ENCODE measurements around the gene HERC3. TPM values are rescaled to one million over a fixed set of nuclear protein-coding genes. Genes with fewer than 3 reads are reported as not detected.

The HERC3 gene
- total and polyA plus RNA-seq, 4 donors = 5.5 to 46.2 (median 21.7) TPM

- no peak for DNase-seq
- H3K27me3 ChIP-seq (ENCODE audit: control insufficient read depth in 1 of 2, insufficient read depth in 2 of 2, low read length in 1 of 2) = no peaks in the 10 kb centered on the region
- H3K4me3 ChIP-seq (ENCODE audit: low read length in 2 of 2) = no peak overlapping the region
- no peak overlapping the region for H3K27ac ChIP-seq (ENCODE audit: low read depth in 1 of 2, low read length in 2 of 2)
- intact Hi-C loops (cut with DNase I) = no loop called here
- H3K9me3 ChIP-seq (ENCODE audit: control insufficient read depth, low read length) = no peaks in the 10 kb centered on the region
- no peak for ATAC-seq (ENCODE audit: low FRiP score)
- peaks cover 0 to 8% of the 10 kb centered on the region in 2 donors for H3K4me1 ChIP-seq (ENCODE audit: control insufficient read depth in 1 of 2, insufficient read depth in 2 of 2, low read length in 2 of 2)
- peaks cover 0 to 5% of the 10 kb centered on the region in 2 donors for H3K36me3 ChIP-seq (ENCODE audit: control insufficient read depth in 1 of 2, insufficient read depth in 2 of 2, low read length in 1 of 2)
- WGBS, 2 donors = 81 to 87% methylated on average over 5 of the region's 5 CpGs
These were observed 140.6 kb downstream of the HERC3 start for GRCh38 chr4:88732714-88733368.

- no peak for DNase-seq
- Histone ChIP-seq H3K27me3 (ENCODE audit: control insufficient read depth in 1 of 2, insufficient read depth in 2 of 2, low read length in 1 of 2) (no peaks in the 10 kb centered on the region), H3K4me3 (ENCODE audit: low read length in 2 of 2) (no peak overlapping the region), H3K4me1 (ENCODE audit: control insufficient read depth in 1 of 2, insufficient read depth in 2 of 2, low read length in 2 of 2) (peaks cover 0 to 8% of the 10 kb centered on the region in 2 donors), H3K27ac (ENCODE audit: low read depth in 1 of 2, low read length in 2 of 2) (peak overlapping the region in 1 of 2 donors; percentile 46), H3K36me3 (ENCODE audit: control insufficient read depth in 1 of 2, insufficient read depth in 2 of 2, low read length in 1 of 2) (peaks cover 0 to 4% of the 10 kb centered on the region in 2 donors), H3K9me3 (ENCODE audit: control insufficient read depth, low read length) (no peaks in the 10 kb centered on the region)
- intact Hi-C loops (cut with DNase I) = no loop called here
- ATAC-seq (ENCODE audit: low FRiP score) = no peak
- WGBS, 2 donors = 20 to 40% methylated on average over 3 of the region's 3 CpGs
These were observed 142.2 kb downstream of the HERC3 start for GRCh38 chr4:88734403-88734949.

GRCh38 chr4:88735564-88735963 lies 143.3 kb downstream of the HERC3 start:
- H3K9me3 ChIP-seq (ENCODE audit: control insufficient read depth, low read length) = no peaks in the 10 kb centered on the region
- intact Hi-C loops (cut with DNase I) = no loop called here
- H3K4me1 ChIP-seq (ENCODE audit: control insufficient read depth in 1 of 2, insufficient read depth in 2 of 2, low read length in 2 of 2) = peaks cover 0 to 8% of the 10 kb centered on the region in 2 donors
- no peak for DNase-seq
- H3K27me3 ChIP-seq (ENCODE audit: control insufficient read depth in 1 of 2, insufficient read depth in 2 of 2, low read length in 1 of 2) = no peaks in the 10 kb centered on the region
- 4 to 5% methylated on average over 1 of the region's 1 CpG for WGBS, 2 donors
- ATAC-seq (ENCODE audit: low FRiP score) = peak; percentile 49
- no peak overlapping the region for H3K27ac ChIP-seq (ENCODE audit: low read depth in 1 of 2, low read length in 2 of 2)
- no peak overlapping the region for H3K4me3 ChIP-seq (ENCODE audit: low read length in 2 of 2)
- H3K36me3 ChIP-seq (ENCODE audit: control insufficient read depth in 1 of 2, insufficient read depth in 2 of 2, low read length in 1 of 2) = peaks cover 0 to 3% of the 10 kb centered on the region in 2 donors

GRCh38 chr4:88736264-88736663 lies 144.0 kb downstream of the HERC3 start:
- ATAC-seq (ENCODE audit: low FRiP score) (no peak), DNase-seq (no peak)
- Histone ChIP-seq H3K4me1 (ENCODE audit: control insufficient read depth in 1 of 2, insufficient read depth in 2 of 2, low read length in 2 of 2) (peaks cover 0 to 8% of the 10 kb centered on the region in 2 donors), H3K27ac (ENCODE audit: low read depth in 1 of 2, low read length in 2 of 2) (peak overlapping the region; percentile 48 to 77), H3K9me3 (ENCODE audit: control insufficient read depth, low read length) (no peaks in the 10 kb centered on the region), H3K36me3 (ENCODE audit: control insufficient read depth in 1 of 2, insufficient read depth in 2 of 2, low read length in 1 of 2) (no peaks in the 10 kb centered on the region), H3K4me3 (ENCODE audit: low read length in 2 of 2) (no peak overlapping the region), H3K27me3 (ENCODE audit: control insufficient read depth in 1 of 2, insufficient read depth in 2 of 2, low read length in 1 of 2) (no peaks in the 10 kb centered on the region)
- 53 to 57% methylated on average over 3 of the region's 3 CpGs for WGBS, 2 donors
- intact Hi-C loops (cut with DNase I) = no loop called here

- no peak for ATAC-seq (ENCODE audit: low FRiP score)
- H3K27me3 ChIP-seq (ENCODE audit: control insufficient read depth in 1 of 2, insufficient read depth in 2 of 2, low read length in 1 of 2) = no peaks in the 10 kb centered on the region
- H3K4me3 ChIP-seq (ENCODE audit: low read length in 2 of 2) = no peak overlapping the region
- intact Hi-C loops (cut with DNase I) = no loop called here
- no peaks in the 10 kb centered on the region for H3K9me3 ChIP-seq (ENCODE audit: control insufficient read depth, low read length)
- peak overlapping the region in 1 of 2 donors; percentile 53 for H3K27ac ChIP-seq (ENCODE audit: low read depth in 1 of 2, low read length in 2 of 2)
- no peak for DNase-seq
- H3K4me1 ChIP-seq (ENCODE audit: control insufficient read depth in 1 of 2, insufficient read depth in 2 of 2, low read length in 2 of 2) = peaks cover 0 to 8% of the 10 kb centered on the region in 2 donors
- H3K36me3 ChIP-seq (ENCODE audit: control insufficient read depth in 1 of 2, insufficient read depth in 2 of 2, low read length in 1 of 2) = no peaks in the 10 kb centered on the region
- 17% methylated on average over 14 of the region's 14 CpGs for WGBS, 2 donors
These were observed 145.1 kb downstream of the HERC3 start for GRCh38 chr4:88737307-88737941.

- Histone ChIP-seq H3K4me3 (ENCODE audit: low read length in 2 of 2) (no peak overlapping the region), H3K4me1 (ENCODE audit: control insufficient read depth in 1 of 2, insufficient read depth in 2 of 2, low read length in 2 of 2) (peaks cover 0 to 8% of the 10 kb centered on the region in 2 donors), H3K27me3 (ENCODE audit: control insufficient read depth in 1 of 2, insufficient read depth in 2 of 2, low read length in 1 of 2) (no peaks in the 10 kb centered on the region), H3K36me3 (ENCODE audit: control insufficient read depth in 1 of 2, insufficient read depth in 2 of 2, low read length in 1 of 2) (no peaks in the 10 kb centered on the region), H3K27ac (ENCODE audit: low read depth in 1 of 2, low read length in 2 of 2) (peak overlapping the region; percentile 17 to 20), H3K9me3 (ENCODE audit: control insufficient read depth, low read length) (no peaks in the 10 kb centered on the region)
- 83 to 85% methylated on average over 4 of the region's 4 CpGs for WGBS, 2 donors
- intact Hi-C loops (cut with DNase I) = no loop called here
- DNase-seq = no peak
- ATAC-seq (ENCODE audit: low FRiP score) = no peak
These were observed 145.9 kb downstream of the HERC3 start for GRCh38 chr4:88738180-88738579.

GRCh38 chr4:88742561-88742960 lies 150.3 kb downstream of the HERC3 start:
- H3K9me3 ChIP-seq (ENCODE audit: control insufficient read depth, low read length) = no peaks in the 10 kb centered on the region
- H3K36me3 ChIP-seq (ENCODE audit: control insufficient read depth in 1 of 2, insufficient read depth in 2 of 2, low read length in 1 of 2) = peaks cover 0 to 4% of the 10 kb centered on the region in 2 donors
- H3K27ac ChIP-seq (ENCODE audit: low read depth in 1 of 2, low read length in 2 of 2) = no peak overlapping the region
- peaks cover 2 to 17% of the 10 kb centered on the region in 2 donors for H3K4me1 ChIP-seq (ENCODE audit: control insufficient read depth in 1 of 2, insufficient read depth in 2 of 2, low read length in 2 of 2)
- intact Hi-C loops (cut with DNase I) = no loop called here
- no peaks in the 10 kb centered on the region for H3K27me3 ChIP-seq (ENCODE audit: control insufficient read depth in 1 of 2, insufficient read depth in 2 of 2, low read length in 1 of 2)
- ATAC-seq (ENCODE audit: low FRiP score) (no peak), DNase-seq (no peak)
- 71 to 81% methylated on average over 2 of the region's 2 CpGs for WGBS, 2 donors
- no peak overlapping the region for H3K4me3 ChIP-seq (ENCODE audit: low read length in 2 of 2)

GRCh38 chr4:88743696-88744095 lies 151.4 kb downstream of the HERC3 start:
- no peak overlapping the region for H3K4me3 ChIP-seq (ENCODE audit: low read length in 2 of 2)
- intact Hi-C loops (cut with DNase I) = no loop called here
- DNase-seq (no peak), ATAC-seq (ENCODE audit: low FRiP score) (no peak)
- H3K9me3 ChIP-seq (ENCODE audit: control insufficient read depth, low read length) = no peaks in the 10 kb centered on the region
- no peaks in the 10 kb centered on the region for H3K27me3 ChIP-seq (ENCODE audit: control insufficient read depth in 1 of 2, insufficient read depth in 2 of 2, low read length in 1 of 2)
- peak overlapping the region in 1 of 2 donors; percentile 57 for H3K27ac ChIP-seq (ENCODE audit: low read depth in 1 of 2, low read length in 2 of 2)
- peaks cover 0 to 4% of the 10 kb centered on the region in 2 donors for H3K36me3 ChIP-seq (ENCODE audit: control insufficient read depth in 1 of 2, insufficient read depth in 2 of 2, low read length in 1 of 2)
- peaks cover 2 to 17% of the 10 kb centered on the region in 2 donors for H3K4me1 ChIP-seq (ENCODE audit: control insufficient read depth in 1 of 2, insufficient read depth in 2 of 2, low read length in 2 of 2)
- 41 to 48% methylated on average over 3 of the region's 3 CpGs for WGBS, 2 donors

All from aorta (tissue), 5 donors.